ENCODE results near the gene ZNF853.

- no peak for TF ChIP-seq CTCF (IDR thresholded peaks at IDR 0.05; ENCODE audit: borderline replicate concordance, extremely low read depth, low read length, poor library complexity, severe bottlenecking)
- TF ChIP-seq EZH2 (IDR thresholded peaks at IDR 0.05; ENCODE audit: borderline replicate concordance, low read depth, low read length, severe bottlenecking): no peak
Measured at GRCh38 chr7:6634021-6634420, 18.6 kb downstream of the ZNF853 start.

Measured in DND-41 (cell line).